B cell (primary cell): ENCODE results near the gene FKBP7. TPM values are rescaled to one million over a fixed set of nuclear protein-coding genes. Genes with fewer than 3 reads are reported as not detected.
"Not testable (repeated sequence)": the region's sequence is repeated elsewhere in the genome, so short reads cannot be mapped to it uniquely, and the experiment has no call there.

Source experiments
- ATAC-seq: fragments of 200-7000 bp; cut with Tn5 transposase; one replicate; pipeline ENCODE4 v1.10.0; 2021; ENCODE audit warnings: low read depth, mild to moderate bottlenecking, moderate number of reproducible peaks, moderate library complexity
- CTCF ChIA-PET: fragments of 350-600 bp; sonication (Branson Sonifier 250); formaldehyde crosslinking; loops from one replicate; lab custom pipeline; 2021; ENCODE audit warnings: antibody characterized with exemption, inconsistent platforms; lab: Charles Lee
- POLR2A ChIA-PET: fragments of 350-600 bp; sonication (Branson Sonifier 250); formaldehyde crosslinking; loops from one replicate; lab custom pipeline; 2021; ENCODE audit warnings: antibody characterized with exemption; lab: Charles Lee
- DNase-seq: peaks from one replicate; pipeline ENCODE4 v3.0.0; 2013
- H2AFZ ChIP-seq: 2 replicates; pipeline ENCODE4 v1.6.1; 2012; ENCODE audit warnings: mild to moderate bottlenecking, low read depth, low read length; ENCODE audit not compliant: insufficient read depth, poor library complexity, severe bottlenecking
- H3K27ac ChIP-seq, 2 donors: 1 replicate in 1 of 2; 2 replicates in 1 of 2; pipeline ENCODE4 v1.5.1; 2012 to 2013; ENCODE audit warnings: low read length in 2 of 2, mild to moderate bottlenecking in 2 of 2, moderate library complexity in 1 of 2
- H3K27me3 ChIP-seq, 4 experiments: fragments of 200-600 bp in 1 of 4; sonication (generic) in 1 of 4; replicated peaks in 1 of 4; 1 replicate in 2 of 4; 2 replicates in 2 of 4; pipeline versions ENCODE4 v1.6.1 to v1.7.0; 2013 to 2016; ENCODE audit warnings: low read length in 3 of 4, mild to moderate bottlenecking in 2 of 4, mixed read lengths in 1 of 4, moderate library complexity in 1 of 4; ENCODE audit not compliant: insufficient read depth in 4 of 4, control insufficient read depth in 3 of 4; ENCODE audit errors: control extremely low read depth in 1 of 4
- H3K36me3 ChIP-seq, 2 experiments: replicated peaks in 1 of 2; 1 replicate in 1 of 2; 2 replicates in 1 of 2; pipeline versions ENCODE4 v1.6.1 to v1.7.1; 2013; ENCODE audit warnings: low read length in 1 of 2; ENCODE audit not compliant: insufficient read depth in 2 of 2, control insufficient read depth in 1 of 2; ENCODE audit errors: control extremely low read depth in 1 of 2, extremely low read depth in 1 of 2
- H3K4me1 ChIP-seq, 2 donors: fragments of 200-600 bp in 1 of 2; sonication (generic) in 1 of 2; 1 replicate in 1 of 2; 2 replicates in 1 of 2; pipeline versions ENCODE4 v1.5.1 to v1.6.1; 2013 to 2017; ENCODE audit warnings: low read length in 2 of 2; ENCODE audit not compliant: control insufficient read depth in 2 of 2, insufficient read depth in 2 of 2
- H3K4me2 ChIP-seq: replicated peaks from 2 replicates; pipeline ENCODE3; 2012; ENCODE audit warnings: mild to moderate bottlenecking, low read depth, low read length; ENCODE audit not compliant: poor library complexity, severe bottlenecking
- H3K4me3 ChIP-seq, 5 experiments: fragments of 200-600 bp in 1 of 5; sonication (generic) in 1 of 5; 1 replicate in 3 of 5; 2 replicates in 2 of 5; pipeline versions ENCODE4 v1.5.1 to v1.7.0; 2011 to 2016; ENCODE audit warnings: low read length in 4 of 5, mild to moderate bottlenecking in 4 of 5, low read depth in 2 of 5, control low read depth in 1 of 5, moderate library complexity in 1 of 5; ENCODE audit not compliant: insufficient read depth in 1 of 5; ENCODE audit errors: control extremely low read depth in 1 of 5, extremely low read depth in 1 of 5
- H3K79me2 ChIP-seq: fragments of 200-600 bp; sonication (generic); one replicate; pipeline ENCODE4 v1.6.0; 2016; ENCODE audit warnings: low read length; ENCODE audit not compliant: control insufficient read depth, insufficient read depth
- H3K9ac ChIP-seq: fragments of 200-600 bp; sonication (generic); 2 replicates; pipeline ENCODE4 v1.6.1; 2017; ENCODE audit warnings: mild to moderate bottlenecking, low read length, moderate library complexity
- H3K9me3 ChIP-seq, 3 donors: one replicate each; pipeline versions ENCODE4 v1.6.1 to v1.7.1; 2013; ENCODE audit warnings: low read length in 2 of 3; ENCODE audit not compliant: control insufficient read depth in 2 of 3, insufficient read depth in 1 of 3; ENCODE audit errors: control extremely low read depth in 1 of 3
- H4K20me1 ChIP-seq: 2 replicates; pipeline ENCODE4 v1.6.0; 2012; ENCODE audit warnings: mild to moderate bottlenecking, low read length; ENCODE audit not compliant: insufficient read depth, control insufficient read depth, poor library complexity, severe bottlenecking
- H3K27ac Mint-ChIP-seq: one replicate; pipeline ENCODE4 v1.8.0; 2021; ENCODE audit warnings: mixed read lengths
- H3K27me3 Mint-ChIP-seq: one replicate; pipeline ENCODE4 v1.8.0; 2021; ENCODE audit warnings: mixed read lengths
- H3K4me1 Mint-ChIP-seq: one replicate; pipeline ENCODE4 v1.8.0; 2021; ENCODE audit warnings: mixed read lengths
- H3K4me3 Mint-ChIP-seq: one replicate; pipeline ENCODE4 v1.8.0; 2021; ENCODE audit warnings: mixed read lengths
- H3K9me3 Mint-ChIP-seq: one replicate; pipeline ENCODE4 v1.8.0; 2022; ENCODE audit warnings: mixed read lengths; ENCODE audit not compliant: insufficient read depth
- EZH2 ChIP-seq: IDR thresholded peaks from 2 replicates; pipeline ENCODE4 v1.6.1; 2012; ENCODE audit warnings: borderline replicate concordance, low read depth, mild to moderate bottlenecking, moderate library complexity, low read length; ENCODE audit not compliant: insufficient read depth, poor library complexity, severe bottlenecking
- WGBS: methylation state at CpG from one replicate; pipeline ENCODE4 v1.1.5; 2013; ENCODE audit warnings: missing lambda C conversion rate; ENCODE audit not compliant: insufficient coverage; 5-methylcytosine and 5-hydroxymethylcytosine counted together
- intact Hi-C: fragments of 100-400 bp; cut with micrococcal nuclease; formaldehyde crosslinking; loops from one replicate; pipeline ENCODE4 v1.10.0; 2022
- polyA plus RNA-seq: library from polyadenylated mRNA; depleted of rRNA; stranded (reverse); fragments of >200 nt; gene quantifications from 2 replicates; pipeline ENCODE4 v1.2.3, GENCODE V29; 2012
- total RNA-seq, 2 donors: library from RNA; stranded (reverse); fragments of 120-200 nt in 1 of 2; gene quantifications; 1 replicate in 1 of 2; 2 replicates in 1 of 2; pipeline versions ENCODE4 v1.2.3 to v1.2.4, GENCODE V29; 2013 to 2022
- TF ChIP-seq, protein P1 (sequence below): fragments of 200-600 bp; IDR thresholded peaks from one replicate; pipeline ENCODE4 v1.8.0; 2022; ENCODE audit warnings: antibody characterized with exemption, mild to moderate bottlenecking

The FKBP7 gene
- total and polyA plus RNA-seq, 2 donors (not counting 1 experiment from before 2014, with no cell fraction given) = 0.39 to 0.97 TPM

DNA sequence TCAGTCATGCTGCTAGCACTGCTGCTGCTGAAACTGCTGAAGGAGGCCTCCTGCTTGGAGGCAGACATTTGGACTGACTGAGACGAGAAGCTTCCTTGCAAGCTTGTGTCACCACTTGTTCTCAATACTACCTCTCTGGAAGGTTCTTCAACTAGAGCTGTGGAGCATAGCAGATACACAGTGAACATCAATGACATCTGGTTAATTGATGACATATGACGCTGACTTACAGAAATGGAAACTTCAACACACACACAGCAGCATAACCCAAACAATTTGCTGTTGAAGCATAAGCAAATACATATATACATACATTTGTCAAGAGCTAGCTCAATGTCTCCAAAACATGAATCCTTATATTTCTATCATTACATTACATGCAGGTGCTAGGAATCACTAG, 49.2 kb upstream of the FKBP7 start:
- Histone ChIP-seq H3K9me3 (peaks cover 0 to 5% (median 0%) of the 10 kb centered on the region in 3 donors), H3K4me3 (no peak overlapping the region), H3K79me2 (peaks cover 52% of the 10 kb centered on the region), H3K9ac (no peak overlapping the region), H3K4me2 (no peak overlapping the region), H3K4me1 (peaks cover 22 to 37% of the 10 kb centered on the region in 2 donors), H3K36me3 (peaks cover 1 to 18% of the 10 kb centered on the region in 2 experiments), H3K27ac (no peak overlapping the region), H3K27me3 (no peaks in the 10 kb centered on the region), H4K20me1 (no peaks in the 10 kb centered on the region), H2AFZ (no peak overlapping the region)
- ATAC-seq (no peak), DNase-seq (no peak)
- WGBS = 100% methylated on average over 1 of the region's 2 CpGs
- H3K4me3 Mint-ChIP-seq = no peak overlapping the region
- peaks cover 4% of the 10 kb centered on the region for H3K9me3 Mint-ChIP-seq
- H3K4me1 Mint-ChIP-seq = peaks cover 53% of the 10 kb centered on the region
- POLR2A ChIA-PET = no interaction called here
- no peak overlapping the region for H3K27ac Mint-ChIP-seq
- intact Hi-C loops = no loop called here
- no peaks in the 10 kb centered on the region for H3K27me3 Mint-ChIP-seq
- CTCF ChIA-PET = interaction anchor here (1.0 kb wide), 1 partner anchor 10 kb away, joined by 4 read pairs; no protein-coding TSS in a partner anchor
- no peak for TF ChIP-seq EZH2
- TF ChIP-seq, protein P1, sequence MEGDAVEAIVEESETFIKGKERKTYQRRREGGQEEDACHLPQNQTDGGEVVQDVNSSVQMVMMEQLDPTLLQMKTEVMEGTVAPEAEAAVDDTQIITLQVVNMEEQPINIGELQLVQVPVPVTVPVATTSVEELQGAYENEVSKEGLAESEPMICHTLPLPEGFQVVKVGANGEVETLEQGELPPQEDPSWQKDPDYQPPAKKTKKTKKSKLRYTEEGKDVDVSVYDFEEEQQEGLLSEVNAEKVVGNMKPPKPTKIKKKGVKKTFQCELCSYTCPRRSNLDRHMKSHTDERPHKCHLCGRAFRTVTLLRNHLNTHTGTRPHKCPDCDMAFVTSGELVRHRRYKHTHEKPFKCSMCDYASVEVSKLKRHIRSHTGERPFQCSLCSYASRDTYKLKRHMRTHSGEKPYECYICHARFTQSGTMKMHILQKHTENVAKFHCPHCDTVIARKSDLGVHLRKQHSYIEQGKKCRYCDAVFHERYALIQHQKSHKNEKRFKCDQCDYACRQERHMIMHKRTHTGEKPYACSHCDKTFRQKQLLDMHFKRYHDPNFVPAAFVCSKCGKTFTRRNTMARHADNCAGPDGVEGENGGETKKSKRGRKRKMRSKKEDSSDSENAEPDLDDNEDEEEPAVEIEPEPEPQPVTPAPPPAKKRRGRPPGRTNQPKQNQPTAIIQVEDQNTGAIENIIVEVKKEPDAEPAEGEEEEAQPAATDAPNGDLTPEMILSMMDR = no peak

DNA sequence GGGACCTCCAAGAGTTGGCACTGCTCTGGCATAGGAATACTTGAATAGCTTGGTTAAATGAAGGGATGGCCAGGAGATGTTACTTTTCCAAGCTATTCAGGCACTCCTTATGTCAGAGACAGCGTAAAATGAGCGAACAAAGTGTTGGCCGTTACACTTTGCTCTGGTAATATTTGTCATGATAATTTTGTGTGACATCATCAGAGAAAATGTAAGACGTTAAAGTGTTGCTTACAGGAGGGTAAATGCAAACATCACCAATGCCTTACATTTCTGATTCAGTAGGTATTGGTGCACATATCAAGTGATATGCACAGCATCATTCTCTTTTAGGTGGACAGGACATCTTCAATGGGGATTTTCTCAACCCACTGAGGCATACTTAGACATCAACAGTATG, 47.9 kb upstream of the FKBP7 start:
- Histone ChIP-seq H3K27me3 (no peaks in the 10 kb centered on the region), H3K9ac (no peak overlapping the region), H3K9me3 (peaks cover 0 to 9% (median 0%) of the 10 kb centered on the region in 3 donors), H3K79me2 (peaks cover 39% of the 10 kb centered on the region), H3K4me3 (no peak overlapping the region), H2AFZ (no peak overlapping the region), H3K36me3 (peaks cover 0 to 6% of the 10 kb centered on the region in 2 experiments), H3K4me2 (no peak overlapping the region), H3K4me1 (peaks cover 22 to 31% of the 10 kb centered on the region in 2 donors), H4K20me1 (no peaks in the 10 kb centered on the region), H3K27ac (no peak overlapping the region)
- H3K4me1 Mint-ChIP-seq = peaks cover 53% of the 10 kb centered on the region
- H3K27ac Mint-ChIP-seq = no peak overlapping the region
- H3K9me3 Mint-ChIP-seq = peaks cover 5% of the 10 kb centered on the region
- ATAC-seq (no peak), DNase-seq (no peak)
- intact Hi-C loops = no loop called here
- WGBS = 100% methylated on average over 3 of the region's 4 CpGs
- no peak for TF ChIP-seq EZH2
- TF ChIP-seq, protein P1 = no peak
- ChIA-PET CTCF (interaction anchor here (1.1 kb wide), 1 partner anchor 10 kb away, joined by 3 read pairs; no protein-coding TSS in a partner anchor), POLR2A (no interaction called here)
- no peak overlapping the region for H3K4me3 Mint-ChIP-seq
- no peaks in the 10 kb centered on the region for H3K27me3 Mint-ChIP-seq

DNA sequence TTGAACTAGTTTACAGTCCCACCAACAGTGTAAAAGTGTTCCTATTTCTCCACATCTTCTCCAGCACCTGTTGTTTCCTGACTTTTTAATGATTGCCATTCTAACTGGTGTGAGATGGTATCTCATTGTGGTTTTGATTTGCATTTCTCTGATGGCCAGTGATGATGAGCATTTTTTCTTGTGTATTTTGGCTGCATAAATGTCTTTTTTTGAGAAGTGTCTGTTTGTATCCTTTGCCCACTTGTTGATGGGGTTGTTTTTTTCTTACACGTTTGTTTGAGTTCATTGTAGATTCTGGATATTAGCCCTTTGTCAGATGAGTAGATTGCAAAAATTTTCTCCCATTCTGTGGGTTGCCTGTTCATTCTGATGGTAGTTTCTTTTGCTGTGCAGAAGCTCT, 47.1 kb upstream of the FKBP7 start:
- peaks cover 34% of the 10 kb centered on the region for H3K79me2 ChIP-seq
- H3K4me3 ChIP-seq, H3K9ac ChIP-seq, H3K9me3 ChIP-seq, DNase-seq, H3K27me3 ChIP-seq, H3K36me3 ChIP-seq, intact Hi-C loops, H3K4me2 ChIP-seq, H3K4me3 Mint-ChIP-seq, H3K27me3 Mint-ChIP-seq, H2AFZ ChIP-seq, H3K9me3 Mint-ChIP-seq, POLR2A ChIA-PET, H4K20me1 ChIP-seq, H3K27ac Mint-ChIP-seq, ATAC-seq, H3K27ac ChIP-seq: not testable (repeated sequence)
- peaks cover 21 to 24% of the 10 kb centered on the region in 2 donors for H3K4me1 ChIP-seq
- no CpG with 5 or more reads among the region's 1 CpG for WGBS
- CTCF ChIA-PET = interaction anchor here (1.1 kb wide), 1 partner anchor 9 kb away, joined by 3 read pairs; no protein-coding TSS in a partner anchor
- peaks cover 45% of the 10 kb centered on the region for H3K4me1 Mint-ChIP-seq
